Motor neuron (in vitro differentiated cells): ENCODE data around the gene CARD11. TPM values are rescaled to one million over a fixed set of nuclear protein-coding genes. Genes with fewer than 3 reads are reported as not detected.

Experiments
- ATAC-seq, 8 experiments: fragments of 200-7000 bp; cut with Tn5 transposase; replicated peaks in 6 of 8; 2 replicates each; pipeline ENCODE4 v1.8.0; 2021; ENCODE audit warnings: mild to moderate bottlenecking in 8 of 8, moderate library complexity in 8 of 8
- H3K27ac ChIP-seq, 2 donors: fragments of 250-450 bp; sonication (Bioruptor Pico); 2 replicates each; pipeline ENCODE4 v1.9.0; 2021; ENCODE audit warnings: antibody characterized with exemption in 2 of 2, mild to moderate bottlenecking in 2 of 2, moderate library complexity in 1 of 2
- H3K4me1 ChIP-seq, 2 donors: fragments of 250-450 bp; sonication (Bioruptor Pico); replicated peaks in 1 of 2; 2 replicates each; pipeline ENCODE4 v1.6.1; 2021; ENCODE audit warnings: antibody characterized with exemption in 2 of 2, mild to moderate bottlenecking in 2 of 2, moderate library complexity in 1 of 2
- H3K4me3 ChIP-seq, 5 donors: fragments of 250-450 bp; sonication (Bioruptor Pico); 2 replicates each; pipeline ENCODE4 v1.9.0; 2021; ENCODE audit warnings: antibody characterized with exemption in 5 of 5, mild to moderate bottlenecking in 5 of 5, moderate library complexity in 4 of 5
- WGBS, 10 experiments: fragments of 450-650 bp; shearing (Covaris generic); methylation state at CpG; one replicate each; pipeline ENCODE4 v1.0.0; 2022; 5-methylcytosine and 5-hydroxymethylcytosine counted together
- in situ Hi-C, 9 experiments: fragments of 400-800 bp; cut with MboI; loops; one replicate each; pipeline ENCODE4 v1.15.0; 2021; ENCODE audit warnings: low sequenced_read_pairs in 9 of 9, low pct_unique_long_range_greater_than_20kb in 2 of 9; ENCODE audit not compliant: unreplicated experiment in 9 of 9
- total RNA-seq, 8 experiments: library from RNA; unstranded; fragments of 300-600 nt; gene quantifications; 2 replicates each; pipeline versions ENCODE4 v1.2.3 to v1.2.4, GENCODE V29; 2022

The CARD11 gene
- total RNA-seq, 8 experiments from 2014 or later: 0.05 to 0.91 (median 0.17) TPM; not detected in 2

DNA sequence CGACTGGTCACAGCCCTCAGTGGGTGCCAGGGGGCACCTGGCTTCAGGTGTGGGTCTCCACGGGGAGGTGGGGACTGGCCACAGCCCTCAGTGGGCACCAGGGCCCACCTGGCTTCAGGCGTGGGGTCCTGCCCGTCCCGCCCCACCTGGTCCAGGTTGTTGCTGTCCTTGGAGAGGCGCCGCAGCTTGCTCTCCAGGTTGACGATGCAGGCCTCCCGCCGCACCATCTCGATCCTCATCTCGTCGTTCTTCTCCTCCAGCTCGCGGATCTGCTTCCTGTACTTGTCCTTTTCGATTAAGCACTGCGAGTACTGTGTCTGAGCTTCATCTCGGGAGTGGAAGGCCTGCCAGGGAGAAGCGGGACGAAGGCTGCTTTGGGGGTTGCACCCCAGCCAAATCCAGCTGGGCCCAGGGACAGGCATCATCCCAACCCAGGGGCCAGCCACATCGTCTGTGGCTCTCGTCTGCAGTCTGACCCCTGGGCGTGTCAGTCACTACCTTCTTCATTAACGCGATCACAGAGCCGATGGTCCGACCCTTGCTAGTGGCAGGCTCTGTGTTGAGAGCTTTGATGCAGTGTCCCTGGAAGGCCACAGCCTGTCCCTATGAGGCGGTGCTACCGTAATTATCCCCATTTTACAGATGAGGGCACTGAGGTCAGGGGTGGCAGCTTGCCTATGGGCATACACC is 106.6 kb downstream of the CARD11 start:
- H3K4me3 ChIP-seq: no peak overlapping the region
- ATAC-seq: no peak
- in situ Hi-C loops: no loop called here
- 80 to 100% (median 95%) methylated on average over 1 to 3 of the region's 29 CpGs; no CpG with 5 or more reads in 6 of the 10 experiments for WGBS, 10 experiments
- peaks cover 26 to 29% of the 10 kb centered on the region in 2 donors for H3K4me1 ChIP-seq
- no peak overlapping the region for H3K27ac ChIP-seq

- in situ Hi-C loops: no loop called here
- Histone ChIP-seq H3K4me3 (no peak overlapping the region), H3K4me1 (peaks cover 26 to 30% of the 10 kb centered on the region in 2 donors), H3K27ac (no peak overlapping the region)
- WGBS, 10 experiments: 53 to 95% (median 78%) methylated on average over 3 to 7 of the region's 8 CpGs; no CpG with 5 or more reads in 2 of the 10 experiments
- no peak for ATAC-seq
Observed at GRCh38 chr7:2936301-2936700, 107.4 kb downstream of the CARD11 start.

GRCh38 chr7:2934984-2935740 is 108.5 kb downstream of the CARD11 start:
- in situ Hi-C loops: no loop called here
- 33 to 100% (median 90%) methylated on average over 1 to 12 of the region's 20 CpGs; no CpG with 5 or more reads in 3 of the 10 experiments for WGBS, 10 experiments
- no peak for ATAC-seq
- Histone ChIP-seq H3K4me3 (no peak overlapping the region), H3K4me1 (peaks cover 26 to 30% of the 10 kb centered on the region in 2 donors), H3K27ac (no peak overlapping the region)

DNA sequence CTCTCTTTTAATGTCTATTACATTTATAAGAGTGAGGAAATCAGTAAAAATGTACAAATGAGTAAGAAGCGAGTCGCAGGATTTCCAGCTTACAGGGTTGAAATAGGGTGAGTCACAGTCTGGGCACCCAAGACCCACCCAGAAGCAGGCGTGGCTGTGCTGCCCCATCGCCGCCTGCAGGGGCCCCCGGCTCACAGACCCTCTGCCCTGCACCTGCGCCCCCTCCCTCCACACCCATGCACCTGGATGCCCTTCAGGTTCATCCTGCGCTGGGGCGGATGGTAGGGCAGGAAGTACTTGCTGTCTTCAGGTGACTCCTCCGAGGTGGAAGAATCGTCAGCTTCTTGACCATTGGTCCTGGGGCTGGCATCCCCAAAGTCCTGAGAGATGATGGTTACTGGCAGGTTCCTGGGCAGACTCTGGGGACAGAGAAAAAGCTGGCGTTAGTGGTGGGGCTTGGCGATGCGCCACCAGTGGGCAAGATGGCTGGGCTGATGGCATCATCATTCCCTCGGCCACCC is 109.4 kb downstream of the CARD11 start:
- peak in 4 of 8 experiments; percentile 16 to 81 (median 30) for ATAC-seq
- 0 to 97% (median 63%) methylated on average over 2 to 12 of the region's 15 CpGs; no CpG with 5 or more reads in 5 of the 10 experiments for WGBS, 10 experiments
- peaks cover 26 to 32% of the 10 kb centered on the region in 2 donors for H3K4me1 ChIP-seq
- no peak overlapping the region for H3K27ac ChIP-seq
- H3K4me3 ChIP-seq: no peak overlapping the region
- in situ Hi-C loops: no loop called here

DNA sequence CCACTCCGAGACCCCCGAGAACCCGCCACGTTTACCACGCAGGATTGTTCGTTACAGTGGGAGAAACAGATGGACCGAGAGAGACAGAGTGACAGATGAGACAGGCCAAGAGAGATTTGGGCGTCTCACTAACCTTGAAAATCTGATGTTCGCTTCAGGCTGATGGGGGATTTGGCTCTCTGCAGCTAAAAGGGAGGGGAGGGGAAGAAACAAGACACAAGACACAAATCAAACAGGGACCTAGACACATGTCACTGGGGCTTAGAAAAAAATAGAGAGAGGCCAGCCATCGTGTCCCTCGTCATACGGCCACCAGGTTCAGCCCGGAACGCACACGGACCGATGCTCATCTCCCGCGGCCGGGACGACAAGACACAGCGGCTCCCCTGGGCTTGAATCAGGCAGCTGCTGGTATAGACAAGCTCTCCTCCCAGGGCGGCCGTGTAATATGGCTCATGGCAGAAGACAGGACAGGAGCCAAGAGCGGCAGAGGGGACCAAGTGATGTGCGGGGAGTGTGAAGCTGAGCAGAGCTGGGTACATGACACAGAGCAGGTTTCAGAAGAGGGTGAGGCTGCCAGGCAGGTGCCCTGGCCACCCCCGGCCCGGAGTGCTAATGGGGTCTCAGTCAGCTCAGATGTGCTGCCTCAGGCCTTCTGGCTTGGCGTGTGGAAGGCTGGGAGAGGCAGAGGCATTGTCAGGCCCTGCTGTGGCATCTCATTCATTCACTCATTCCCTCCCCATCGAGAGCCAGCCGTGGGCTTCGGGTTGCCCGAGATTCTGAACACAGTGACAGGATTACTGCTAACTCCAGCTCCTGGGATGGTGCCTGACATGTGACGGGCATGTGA is 111.0 kb downstream of the CARD11 start:
- peaks cover 15 to 24% of the 10 kb centered on the region in 2 donors for H3K4me1 ChIP-seq
- H3K27ac ChIP-seq: peak overlapping the region; percentile 15 to 74
- in situ Hi-C loops: no loop called here
- peak in 4 of 8 experiments; percentile 53 to 88 (median 82) for ATAC-seq
- H3K4me3 ChIP-seq: no peak overlapping the region
- 25 to 90% (median 82%) methylated on average over 2 to 19 of the region's 33 CpGs for WGBS, 10 experiments

GRCh38 chr7:2931034-2931415 is 112.6 kb downstream of the CARD11 start:
- WGBS, 10 experiments: 100% methylated on average over 2 of the region's 9 CpGs; no CpG with 5 or more reads in 9 of the 10 experiments
- in situ Hi-C loops: no loop called here
- Histone ChIP-seq H3K4me1 (peaks cover 14 to 19% of the 10 kb centered on the region in 2 donors), H3K27ac (no peak overlapping the region), H3K4me3 (no peak overlapping the region)
- ATAC-seq: no peak

DNA sequence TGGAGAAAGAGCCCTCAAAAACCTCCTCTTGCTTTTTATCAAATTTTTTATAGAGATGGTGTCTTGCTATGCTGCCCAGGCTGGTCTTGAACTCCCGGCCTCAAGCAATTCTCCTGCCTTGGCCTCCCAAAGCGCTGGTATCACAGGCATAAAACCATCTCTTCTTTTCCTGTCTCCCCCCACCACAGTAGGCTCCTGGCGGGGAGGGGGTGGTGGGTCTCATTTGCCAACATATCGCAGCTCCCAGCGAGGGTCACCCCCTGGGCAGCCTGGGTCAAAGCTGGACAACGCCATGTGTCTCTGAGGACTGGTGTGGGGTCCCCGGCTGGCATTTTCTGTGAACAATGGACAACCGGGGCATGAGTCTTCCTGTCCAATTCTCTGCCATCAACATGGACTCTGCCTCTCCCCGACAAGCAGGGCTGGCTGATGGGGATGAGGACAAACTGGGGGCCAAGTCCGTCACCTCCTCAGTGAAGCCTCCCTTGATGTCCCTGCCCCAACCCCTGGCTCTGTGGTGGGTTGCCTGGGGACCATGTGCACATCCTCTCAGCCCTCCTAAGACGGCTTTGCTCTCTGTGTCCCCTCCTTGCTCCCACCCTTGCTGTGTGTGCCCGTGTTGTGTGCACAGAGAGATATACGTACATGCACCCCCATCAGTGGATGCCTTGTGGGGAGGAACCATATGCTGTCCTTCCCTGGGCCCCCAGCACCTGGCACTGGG is 113.2 kb downstream of the CARD11 start:
- H3K4me3 ChIP-seq: no peak overlapping the region
- ATAC-seq: no peak
- WGBS, 10 experiments: 72 to 100% (median 96%) methylated on average over 1 to 10 of the region's 13 CpGs; no CpG with 5 or more reads in 2 of the 10 experiments
- in situ Hi-C loops: no loop called here
- peaks cover 14 to 19% of the 10 kb centered on the region in 2 donors for H3K4me1 ChIP-seq
- no peak overlapping the region for H3K27ac ChIP-seq

DNA sequence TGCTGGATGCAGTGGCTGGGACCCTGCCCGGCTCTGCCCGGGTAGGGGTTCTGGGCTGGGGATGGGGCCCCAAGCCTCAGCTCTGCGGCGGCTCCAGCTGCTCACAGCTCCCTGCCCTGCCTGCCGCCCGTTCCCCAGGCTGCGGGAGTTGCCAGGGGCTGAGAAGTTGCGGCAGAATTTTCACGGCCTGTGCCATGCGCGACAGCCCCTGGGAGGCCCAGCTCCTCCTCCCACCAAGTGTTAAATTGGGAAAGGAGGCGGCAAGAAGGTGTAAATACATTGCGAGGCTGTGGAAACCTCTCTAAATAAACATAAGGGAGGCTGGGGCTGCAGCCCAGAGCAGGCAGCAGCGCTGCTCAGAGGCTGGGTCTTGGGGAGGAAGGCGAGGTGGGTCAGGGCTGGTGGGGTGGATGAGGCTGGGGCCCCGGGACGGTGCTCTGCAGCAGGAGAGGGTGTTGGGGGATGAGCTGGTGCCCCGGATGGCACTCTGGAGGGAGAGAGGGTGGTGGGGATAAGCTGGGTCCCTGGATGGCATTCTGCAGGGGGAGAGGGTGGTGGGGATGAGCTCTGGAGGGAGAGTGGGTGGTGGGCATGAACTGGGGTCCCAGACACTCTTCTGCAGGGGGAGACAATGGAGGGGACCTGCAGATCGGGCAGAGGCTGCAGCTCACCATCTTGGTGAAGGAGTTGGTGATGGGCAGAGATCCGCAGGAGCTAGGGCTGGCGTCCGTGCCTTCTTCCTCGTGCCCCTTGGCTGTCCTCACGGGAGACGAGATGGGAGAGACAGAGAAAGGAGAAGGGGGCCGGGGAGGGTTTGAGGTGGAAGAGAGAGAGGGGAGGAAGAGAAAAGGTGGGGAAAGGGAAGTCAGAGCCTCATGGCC is 114.1 kb downstream of the CARD11 start:
- in situ Hi-C loops: no loop called here
- Histone ChIP-seq H3K4me1 (peaks cover 14 to 19% of the 10 kb centered on the region in 2 donors), H3K27ac (no peak overlapping the region), H3K4me3 (no peak overlapping the region)
- 37 to 100% (median 62%) methylated on average over 1 to 3 of the region's 26 CpGs; no CpG with 5 or more reads in 6 of the 10 experiments for WGBS, 10 experiments
- ATAC-seq: peak in 2 of 8 experiments; percentile 14 to 72

- in situ Hi-C loops: no loop called here
- ATAC-seq: peak in 5 of 8 experiments; percentile 12 to 61 (median 39)
- Histone ChIP-seq H3K27ac (no peak overlapping the region), H3K4me3 (no peak overlapping the region), H3K4me1 (peaks cover 14 to 19% of the 10 kb centered on the region in 2 donors)
- WGBS, 10 experiments: 6 to 85% (median 69%) methylated on average over 3 to 17 of the region's 35 CpGs; no CpG with 5 or more reads in 7 of the 10 experiments
Observed at GRCh38 chr7:2928613-2929311, 114.9 kb downstream of the CARD11 start.

GRCh38 chr7:2928256-2928612 is 115.4 kb downstream of the CARD11 start:
- no peak overlapping the region for H3K4me3 ChIP-seq
- ATAC-seq: no peak
- WGBS, 10 experiments: 0 to 83% (median 80%) methylated on average over 1 to 2 of the region's 10 CpGs; no CpG with 5 or more reads in 7 of the 10 experiments
- in situ Hi-C loops: no loop called here
- peaks cover 14 to 19% of the 10 kb centered on the region in 2 donors for H3K4me1 ChIP-seq
- H3K27ac ChIP-seq: no peak overlapping the region

DNA sequence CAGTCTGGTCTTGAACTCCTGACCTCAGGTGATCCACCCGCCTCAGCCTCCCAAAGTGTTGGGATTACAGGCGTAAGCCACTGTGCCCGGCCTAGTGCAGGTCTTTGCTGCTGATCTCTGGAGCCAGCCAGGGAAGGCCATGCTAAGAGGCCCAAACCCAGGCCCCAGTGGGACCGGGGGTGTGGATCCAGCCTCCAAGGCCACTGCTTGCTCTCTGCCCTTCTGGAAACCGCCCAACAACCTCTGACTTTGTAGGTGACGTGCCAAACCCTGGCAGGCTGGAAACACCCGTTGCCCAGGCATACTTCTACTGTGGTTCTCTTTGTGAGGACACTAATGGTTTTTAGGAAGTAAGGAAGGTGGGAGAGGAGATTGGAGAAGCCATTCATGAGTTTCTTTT is 116.1 kb downstream of the CARD11 start:
- Histone ChIP-seq H3K4me1 (peaks cover 9 to 14% of the 10 kb centered on the region in 2 donors), H3K4me3 (no peak overlapping the region), H3K27ac (no peak overlapping the region)
- 53 to 94% (median 80%) methylated on average over 1 to 3 of the region's 7 CpGs; no CpG with 5 or more reads in 5 of the 10 experiments for WGBS, 10 experiments
- no peak for ATAC-seq
- in situ Hi-C loops: no loop called here
